Kidney (tissue), 14 donors: ENCODE data around the gene PHACTR1. TPM values are rescaled to one million over a fixed set of nuclear protein-coding genes. Genes with fewer than 3 reads are reported as not detected.

Source experiments
- DNase-seq, 5 donors: peaks; one replicate each; pipeline ENCODE4 v3.0.0-alpha.2; 2013 to 2020
- FAIRE-seq: peaks from 2 replicates; lab custom pipeline; 2012; peaks lifted over from hg19 to GRCh38; lab: Jason Lieb, UNC
- H3K27ac ChIP-seq, 2 donors: one replicate each; pipeline ENCODE4 v1.7.0; 2013; ENCODE audit warnings: low read depth in 2 of 2, low read length in 2 of 2, inconsistent platforms in 1 of 2
- H3K27me3 ChIP-seq: one replicate; pipeline ENCODE4 v1.7.1; 2013; ENCODE audit warnings: low read length, inconsistent platforms; ENCODE audit not compliant: control insufficient read depth, insufficient read depth
- H3K36me3 ChIP-seq, 3 donors: one replicate each; pipeline versions ENCODE4 v1.7.0 to v1.7.1; 2013; ENCODE audit warnings: low read length in 3 of 3, control low read depth in 1 of 3, inconsistent platforms in 1 of 3; ENCODE audit not compliant: insufficient read depth in 3 of 3, control insufficient read depth in 2 of 3
- H3K4me1 ChIP-seq, 3 donors: one replicate each; pipeline versions ENCODE4 v1.7.0 to v1.7.1; 2013; ENCODE audit warnings: low read length in 3 of 3, inconsistent platforms in 1 of 3, low read depth in 1 of 3; ENCODE audit not compliant: control insufficient read depth in 2 of 3, insufficient read depth in 2 of 3
- H3K4me3 ChIP-seq, 3 donors: one replicate each; pipeline versions ENCODE4 v1.7.0 to v1.8.1; 2013; ENCODE audit warnings: low read length in 3 of 3, control low read depth in 1 of 3, inconsistent platforms in 1 of 3
- H3K9ac ChIP-seq, 3 donors: one replicate each; pipeline versions ENCODE4 v1.7.0 to v1.7.1; 2013; ENCODE audit warnings: low read length in 3 of 3, control low read depth in 1 of 3, inconsistent platforms in 1 of 3
- H3K9me3 ChIP-seq, 3 donors: one replicate each; pipeline versions ENCODE4 v1.7.0 to v1.7.1; 2013; ENCODE audit warnings: low read length in 3 of 3, control low read depth in 1 of 3, inconsistent platforms in 1 of 3; ENCODE audit not compliant: control insufficient read depth in 2 of 3, insufficient read depth in 1 of 3
- intact Hi-C: fragments of 100-400 bp; cut with DNase I; formaldehyde crosslinking; loops from one replicate; pipeline ENCODE4 v1.11.1; 2022
- polyA plus RNA-seq: library from polyadenylated mRNA; stranded (reverse); fragments of 350-450 nt; fragmentation: Illumina TruSeq; extraction: RNeasy Lipid Tissue Mini Kit (QIAGEN cat#74804); gene quantifications from one replicate; pipeline ENCODE4 v1.2.3, GENCODE V29; 2014; ENCODE audit warnings: low read depth, low replicate concordance; ENCODE audit not compliant: insufficient read depth
- total RNA-seq: library from RNA; stranded (reverse); fragmentation: NEBNext Ultra II Directional; extraction: Animal tissue kit (Norgen Biotek cat#: 25700); gene quantifications from one replicate; pipeline ENCODE4 v1.2.1, GENCODE V29; 2021
- TF ChIP-seq, protein P1 (sequence below): IDR thresholded peaks from 3 replicates; pipeline ENCODE4 v1.5.1; 2012; ENCODE audit warnings: mild to moderate bottlenecking, moderate library complexity, borderline replicate concordance; ENCODE audit not compliant: insufficient read depth; ENCODE audit errors: extremely low read depth
- donor health status: control.
- donor health status: control.
- donor health status: control.
- donor health status: control.
- donor health status: control.
- donor health status: DM: yes; HTN: yes; CAD: no.
- donor health status: Normal renal cell carcinoma (clear cell type).

PHACTR1 gene
- total and polyA plus RNA-seq, 2 donors from 2014 or later, result 3.3 to 33.6 TPM

DNA sequence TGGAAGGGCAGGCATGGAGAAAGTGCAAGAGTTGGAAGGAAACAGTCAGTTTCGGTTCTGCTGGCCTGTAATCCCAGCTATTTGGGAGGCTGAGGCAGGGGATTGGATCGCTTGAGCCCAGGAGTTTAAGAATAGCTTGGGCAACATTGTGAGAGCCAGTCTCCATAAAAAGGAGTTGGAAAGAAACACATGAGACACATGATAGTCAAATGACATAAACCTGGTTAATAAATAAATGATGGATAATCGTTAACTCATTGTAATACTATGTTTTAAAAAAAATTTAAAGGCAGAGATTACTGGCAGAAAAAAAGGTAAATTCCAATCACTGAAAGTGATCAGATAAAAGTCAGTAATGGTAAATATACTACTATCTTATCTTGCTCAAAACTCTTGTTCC is 37.2 kb upstream of the PHACTR1 start:
- H3K27ac ChIP-seq, result peak overlapping the region in 1 of 2 donors; percentile 30
- H3K27me3 ChIP-seq, result no peaks in the 10 kb centered on the region
- intact Hi-C loops, result no loop called here
- no peaks in the 10 kb centered on the region for H3K9me3 ChIP-seq
- no peak for DNase-seq
- FAIRE-seq, result peak; percentile 50
- no peak overlapping the region for H3K9ac ChIP-seq
- H3K4me1 ChIP-seq, result peaks cover 0 to 3% (median 2%) of the 10 kb centered on the region in 3 donors
- no peaks in the 10 kb centered on the region for H3K36me3 ChIP-seq
- H3K4me3 ChIP-seq, result peak overlapping the region in 2 of 3 donors; percentile 9 to 32
- TF ChIP-seq, protein P1, sequence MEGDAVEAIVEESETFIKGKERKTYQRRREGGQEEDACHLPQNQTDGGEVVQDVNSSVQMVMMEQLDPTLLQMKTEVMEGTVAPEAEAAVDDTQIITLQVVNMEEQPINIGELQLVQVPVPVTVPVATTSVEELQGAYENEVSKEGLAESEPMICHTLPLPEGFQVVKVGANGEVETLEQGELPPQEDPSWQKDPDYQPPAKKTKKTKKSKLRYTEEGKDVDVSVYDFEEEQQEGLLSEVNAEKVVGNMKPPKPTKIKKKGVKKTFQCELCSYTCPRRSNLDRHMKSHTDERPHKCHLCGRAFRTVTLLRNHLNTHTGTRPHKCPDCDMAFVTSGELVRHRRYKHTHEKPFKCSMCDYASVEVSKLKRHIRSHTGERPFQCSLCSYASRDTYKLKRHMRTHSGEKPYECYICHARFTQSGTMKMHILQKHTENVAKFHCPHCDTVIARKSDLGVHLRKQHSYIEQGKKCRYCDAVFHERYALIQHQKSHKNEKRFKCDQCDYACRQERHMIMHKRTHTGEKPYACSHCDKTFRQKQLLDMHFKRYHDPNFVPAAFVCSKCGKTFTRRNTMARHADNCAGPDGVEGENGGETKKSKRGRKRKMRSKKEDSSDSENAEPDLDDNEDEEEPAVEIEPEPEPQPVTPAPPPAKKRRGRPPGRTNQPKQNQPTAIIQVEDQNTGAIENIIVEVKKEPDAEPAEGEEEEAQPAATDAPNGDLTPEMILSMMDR, result no peak

DNA sequence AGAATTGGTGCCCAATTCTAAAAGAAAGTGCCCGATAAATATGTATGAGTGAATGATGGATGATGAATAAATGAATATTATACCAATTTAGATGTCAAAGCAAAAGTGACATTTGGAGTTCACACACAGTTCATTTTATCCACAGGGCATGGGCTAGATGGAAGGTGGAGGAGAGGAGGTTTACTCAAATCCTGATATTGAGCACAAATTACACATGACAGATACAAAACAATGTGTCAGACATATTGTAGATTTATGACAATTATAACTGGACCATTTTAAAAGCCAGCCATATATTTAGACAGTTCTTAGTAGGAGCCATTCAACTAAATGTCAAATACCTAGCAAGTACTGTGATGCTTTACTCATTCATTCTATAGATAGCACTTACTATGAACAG is 23.4 kb upstream of the PHACTR1 start:
- no peak overlapping the region for H3K9ac ChIP-seq
- intact Hi-C loops, result no loop called here
- H3K36me3 ChIP-seq, result no peaks in the 10 kb centered on the region
- no peak overlapping the region for H3K27ac ChIP-seq
- no peaks in the 10 kb centered on the region for H3K4me1 ChIP-seq
- no peaks in the 10 kb centered on the region for H3K9me3 ChIP-seq
- H3K4me3 ChIP-seq, result no peak overlapping the region
- DNase-seq, result no peak
- H3K27me3 ChIP-seq, result no peaks in the 10 kb centered on the region
- FAIRE-seq, result no peak
- TF ChIP-seq, protein P1, result no peak

DNA sequence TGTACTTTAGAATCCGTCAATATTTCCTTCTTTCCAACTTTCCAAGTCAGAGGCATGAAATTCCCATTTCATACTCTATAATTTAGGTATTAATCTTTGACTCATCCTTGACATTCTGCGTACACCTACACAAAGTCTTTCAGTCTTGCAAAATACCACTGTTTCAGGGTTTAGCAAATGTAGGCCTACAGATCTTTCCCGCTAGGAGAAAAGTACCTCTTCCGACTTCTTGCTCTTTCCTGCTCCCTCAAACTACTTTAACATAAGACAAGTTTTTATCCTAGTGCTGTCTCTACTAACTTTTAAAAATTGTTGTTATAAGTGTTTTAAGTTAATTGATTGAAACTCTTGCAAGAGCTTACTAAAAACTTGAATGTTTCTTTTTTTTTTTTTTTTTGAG is 18.3 kb upstream of the PHACTR1 start:
- Histone ChIP-seq H3K9ac (no peak overlapping the region), H3K36me3 (no peaks in the 10 kb centered on the region), H3K9me3 (no peaks in the 10 kb centered on the region), H3K4me3 (no peak overlapping the region), H3K27ac (no peak overlapping the region), H3K4me1 (no peaks in the 10 kb centered on the region), H3K27me3 (no peaks in the 10 kb centered on the region)
- TF ChIP-seq, protein P1, result no peak
- FAIRE-seq, result no peak
- DNase-seq, result no peak
- intact Hi-C loops, result no loop called here

DNA sequence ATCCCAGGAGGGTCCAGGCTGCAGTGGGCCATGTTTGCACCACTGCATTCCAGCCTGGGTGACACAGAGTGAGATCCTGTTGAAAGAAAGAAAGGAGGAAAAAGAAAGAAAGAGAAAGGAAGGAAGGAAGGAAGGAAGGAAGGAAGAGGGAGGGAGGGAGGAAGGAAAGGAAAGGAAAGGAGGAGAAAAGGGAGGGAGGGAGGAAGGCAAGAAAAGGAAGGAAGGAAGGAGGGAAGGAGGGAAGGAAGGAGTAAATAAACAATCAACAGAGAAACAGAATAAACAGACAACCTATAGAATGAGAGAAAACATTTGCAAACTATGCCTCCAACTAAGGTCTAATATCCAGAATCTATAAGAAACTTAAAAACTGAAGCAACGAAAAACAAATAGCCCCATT is 11.6 kb upstream of the PHACTR1 start:
- no peak overlapping the region for H3K4me3 ChIP-seq
- no peaks in the 10 kb centered on the region for H3K27me3 ChIP-seq
- intact Hi-C loops, result no loop called here
- H3K27ac ChIP-seq, result no peak overlapping the region
- no peak for FAIRE-seq
- no peaks in the 10 kb centered on the region for H3K9me3 ChIP-seq
- H3K9ac ChIP-seq, result no peak overlapping the region
- H3K4me1 ChIP-seq, result no peaks in the 10 kb centered on the region
- TF ChIP-seq, protein P1, result no peak
- no peaks in the 10 kb centered on the region for H3K36me3 ChIP-seq
- DNase-seq, result no peak
